ENCODE results near the gene OTUB2. TPM values are rescaled to one million over a fixed set of nuclear protein-coding genes. Genes with fewer than 3 reads are reported as not detected.

Gene OTUB2
- total RNA-seq, 4 donors from 2014 or later = 0.11 TPM; not detected in 3

DNA sequence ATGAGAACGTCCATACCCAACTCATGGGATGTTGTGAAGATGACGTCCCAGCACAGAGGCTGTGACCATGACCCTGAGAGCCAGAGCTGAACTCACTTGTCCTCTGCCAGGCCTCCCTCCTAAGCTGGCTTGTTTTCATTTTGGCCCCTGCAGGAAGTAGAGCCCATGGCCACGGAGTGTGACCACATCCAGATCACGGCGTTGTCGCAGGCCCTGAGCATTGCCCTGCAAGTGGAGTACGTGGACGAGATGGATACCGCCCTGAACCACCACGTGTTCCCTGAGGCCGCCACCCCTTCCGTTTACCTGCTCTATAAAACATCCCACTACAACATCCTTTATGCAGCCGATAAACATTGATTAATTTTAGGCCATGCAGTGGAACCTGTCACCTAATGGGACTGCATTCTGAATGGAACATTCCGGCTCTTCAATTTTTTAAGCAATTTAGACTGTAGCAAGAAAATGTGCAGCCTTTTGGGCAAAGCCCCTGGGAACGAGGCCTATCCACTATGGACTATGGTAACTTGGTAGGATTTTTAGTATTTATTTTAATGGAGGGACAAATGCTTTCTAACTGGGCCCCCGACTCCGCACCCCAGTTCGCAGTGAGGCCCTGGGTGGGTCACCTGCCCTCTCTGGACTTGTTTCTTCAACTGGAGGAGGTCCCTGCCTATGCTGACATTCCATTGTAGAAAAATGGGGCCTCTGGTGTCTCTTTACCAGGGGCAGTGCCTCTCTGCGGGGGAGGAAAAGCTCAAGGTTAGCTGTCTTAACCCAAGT lies 19.6 kb downstream of the OTUB2 start:
- H3K27ac ChIP-seq = no peak overlapping the region
- ATAC-seq (no peak), DNase-seq (no peak)
- intact Hi-C loops (cut with DNase I; ENCODE audit: low total_unique reads) = no loop called here
- H3K4me3 ChIP-seq = no peak overlapping the region
- H3K36me3 ChIP-seq = peaks cover 2 to 42% of the 10 kb centered on the region in 2 donors
- in situ Hi-C loops (cut with MboI; ENCODE audit: low sequenced_read_pairs in 4 of 4) = no loop called here
- no peaks in the 10 kb centered on the region for H3K9me3 ChIP-seq
- H3K27me3 ChIP-seq = no peaks in the 10 kb centered on the region
- TF ChIP-seq CTCF (IDR thresholded peaks at IDR 0.05 in 4 of 5, conservative IDR thresholded peaks at IDR 0.05 in 1 of 5) = no peak
- TF ChIP-seq POLR2A (IDR thresholded peaks at IDR 0.05) = no peak
- peaks cover under 1 to 4% of the 10 kb centered on the region in 2 donors for H3K4me1 ChIP-seq

DNA sequence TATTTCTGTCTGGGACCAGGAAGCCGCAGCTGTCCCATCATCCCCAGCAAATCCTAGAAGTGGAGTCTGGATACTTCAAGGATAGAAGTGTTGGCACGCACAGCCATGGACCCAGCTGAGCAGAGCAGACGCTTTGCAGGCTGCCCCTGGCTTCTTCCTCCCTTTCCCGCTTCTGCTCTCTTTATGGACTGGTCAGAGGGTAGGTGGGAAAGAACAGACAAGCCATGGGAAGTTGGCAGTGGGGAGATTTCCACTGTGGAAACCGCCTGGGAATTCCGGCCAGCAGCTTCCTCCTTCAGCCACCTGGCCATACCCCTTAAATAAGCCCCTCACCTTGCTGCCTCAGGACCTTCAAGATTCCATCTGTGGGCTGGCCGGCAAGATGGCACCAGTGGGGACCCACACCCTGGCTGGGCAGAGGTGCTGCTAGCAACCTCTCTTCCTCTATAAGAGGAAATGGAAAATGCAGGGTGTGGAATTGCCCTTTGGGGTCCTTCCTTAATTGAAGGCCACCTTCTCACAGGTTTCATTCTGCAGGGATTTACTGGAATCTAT lies 20.6 kb downstream of the OTUB2 start:
- intact Hi-C loops (cut with DNase I; ENCODE audit: low total_unique reads) (no loop called here), in situ Hi-C loops (cut with MboI; ENCODE audit: low sequenced_read_pairs in 4 of 4) (no loop called here)
- TF ChIP-seq POLR2A (IDR thresholded peaks at IDR 0.05) (no peak), CTCF (IDR thresholded peaks at IDR 0.05 in 4 of 5, conservative IDR thresholded peaks at IDR 0.05 in 1 of 5) (no peak)
- Histone ChIP-seq H3K27me3 (no peaks in the 10 kb centered on the region), H3K4me3 (no peak overlapping the region), H3K27ac (no peak overlapping the region), H3K4me1 (peaks cover 11% of the 10 kb centered on the region in 2 donors), H3K9me3 (no peaks in the 10 kb centered on the region), H3K36me3 (peaks cover 2 to 49% of the 10 kb centered on the region in 2 donors)
- ATAC-seq (no peak), DNase-seq (no peak)

GRCh38 chr14:94047581-94047980 lies 21.4 kb downstream of the OTUB2 start:
- H3K4me3 ChIP-seq = no peak overlapping the region
- no peak for TF ChIP-seq CTCF (IDR thresholded peaks at IDR 0.05 in 4 of 5, conservative IDR thresholded peaks at IDR 0.05 in 1 of 5)
- no peak for TF ChIP-seq POLR2A (IDR thresholded peaks at IDR 0.05)
- H3K36me3 ChIP-seq = peaks cover 2 to 57% of the 10 kb centered on the region in 2 donors
- H3K27me3 ChIP-seq = no peaks in the 10 kb centered on the region
- no peaks in the 10 kb centered on the region for H3K9me3 ChIP-seq
- H3K27ac ChIP-seq = no peak overlapping the region
- peaks cover 13 to 19% of the 10 kb centered on the region in 2 donors for H3K4me1 ChIP-seq
- intact Hi-C loops (cut with DNase I; ENCODE audit: low total_unique reads) (no loop called here), in situ Hi-C loops (cut with MboI; ENCODE audit: low sequenced_read_pairs in 4 of 4) (no loop called here)
- DNase-seq (no peak), ATAC-seq (no peak)

- ATAC-seq = no peak
- no peaks in the 10 kb centered on the region for H3K9me3 ChIP-seq
- intact Hi-C loops (cut with DNase I; ENCODE audit: low total_unique reads) = no loop called here
- no peak for DNase-seq
- H3K27me3 ChIP-seq = no peaks in the 10 kb centered on the region
- no peak overlapping the region for H3K4me3 ChIP-seq
- no peak overlapping the region for H3K27ac ChIP-seq
- in situ Hi-C loops (cut with MboI; ENCODE audit: low sequenced_read_pairs in 4 of 4) = no loop called here
- H3K4me1 ChIP-seq = peaks cover 18 to 24% of the 10 kb centered on the region in 2 donors
- TF ChIP-seq CTCF (IDR thresholded peaks at IDR 0.05 in 4 of 5, conservative IDR thresholded peaks at IDR 0.05 in 1 of 5) = no peak
- no peak for TF ChIP-seq POLR2A (IDR thresholded peaks at IDR 0.05)
- peaks cover 2 to 66% of the 10 kb centered on the region in 2 donors for H3K36me3 ChIP-seq
These were observed 22.8 kb downstream of the OTUB2 start for GRCh38 chr14:94048691-94049624.
